Thyroid gland (tissue), 4 donors: ENCODE data around the gene RAB15.

ENCODE experiments used
- CTCF ChIP-seq, 6 experiments: fragments of 200-600 bp in 3 of 6; fragments of 450-650 bp in 3 of 6; sonication (generic) in 3 of 6; IDR thresholded peaks; one replicate each; pipeline ENCODE4 v1.5.1; 2016 to 2019; ENCODE audit warnings: antibody characterized with exemption in 6 of 6, mild to moderate bottlenecking in 2 of 6, inconsistent platforms in 1 of 6, moderate library complexity in 1 of 6
- POLR2A ChIP-seq, 2 donors: fragments of 450-650 bp; IDR thresholded peaks; one replicate each; pipeline ENCODE4 v1.6.1; 2017; ENCODE audit warnings: antibody characterized with exemption in 2 of 2, mild to moderate bottlenecking in 2 of 2, moderate library complexity in 1 of 2

GRCh38 chr14:65002586-65003210 lies 30.6 kb upstream of the RAB15 start:
- TF ChIP-seq CTCF (IDR thresholded peaks at IDR 0.05) (no peak), POLR2A (IDR thresholded peaks at IDR 0.05) (no peak)
